Suprapubic skin (tissue), 2 donors: Measurements from ENCODE around the gene SIPA1L3.

Experiments used
- EP300 ChIP-seq: sonication (generic); formaldehyde crosslinking; IDR thresholded peaks from one replicate; pipeline ENCODE4 v1.6.1; 2017; ENCODE audit warnings: antibody characterized with exemption
- POLR2A ChIP-seq, 2 donors: fragments of 450-650 bp; IDR thresholded peaks; one replicate each; pipeline ENCODE4 v1.6.1; 2017; ENCODE audit warnings: antibody characterized with exemption in 2 of 2, mild to moderate bottlenecking in 2 of 2, moderate library complexity in 2 of 2

DNA sequence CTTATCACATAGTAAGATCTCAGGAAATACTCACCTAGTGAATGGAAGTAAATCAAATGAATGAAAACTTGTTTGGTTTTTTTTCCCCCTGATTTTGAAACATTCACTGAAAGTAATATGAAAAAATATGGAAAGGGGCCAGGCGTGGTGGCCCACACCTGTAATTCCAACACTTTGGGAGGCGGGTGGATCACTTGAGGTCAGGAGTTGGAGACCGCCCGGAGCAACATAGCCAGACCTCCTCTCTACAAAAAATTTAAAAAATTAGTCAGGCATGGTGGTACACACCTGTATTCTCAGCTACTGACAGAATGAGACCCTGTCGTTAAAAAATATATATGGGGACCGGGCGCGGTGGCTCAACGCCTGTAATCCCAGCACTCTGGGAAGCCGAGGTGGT, 149.6 kb downstream of the SIPA1L3 start:
- TF ChIP-seq POLR2A (IDR thresholded peaks at IDR 0.05) (no peak), EP300 (no peak)
